Measurements from ENCODE around the gene ELOVL6.
"Not testable (repeated sequence)": the region's sequence is repeated elsewhere in the genome, so short reads cannot be mapped to it uniquely, and the experiment has no call there.

The ELOVL6 gene

GRCh38 chr4:110198435-110199416 is at the start of gene ELOVL6:
ELOVL6 (minus strand) TSS chr4:110198615; CDS start chr4:110198335, 280 bp downstream.
- no peak for DNase-seq (ENCODE audit: low read depth)

GRCh38 chr4:110248100-110248499 is 49.7 kb upstream of the ELOVL6 start:
- no peak for DNase-seq (ENCODE audit: low read depth)

- DNase-seq (ENCODE audit: low read depth), result no peak
Measured at GRCh38 chr4:110247591-110247990, 49.2 kb upstream of the ELOVL6 start.

GRCh38 chr4:110245577-110245976 is 47.2 kb upstream of the ELOVL6 start:
- DNase-seq (ENCODE audit: low read depth), result no peak

- DNase-seq (ENCODE audit: low read depth), result no peak
Measured at GRCh38 chr4:110236324-110236723, 37.9 kb upstream of the ELOVL6 start.

- not testable (repeated sequence) for DNase-seq (ENCODE audit: low read depth)
Measured at GRCh38 chr4:110233581-110233980, 35.2 kb upstream of the ELOVL6 start.

- DNase-seq (ENCODE audit: low read depth), result no peak
Measured at GRCh38 chr4:110231869-110232268, 33.5 kb upstream of the ELOVL6 start.

- no peak for DNase-seq (ENCODE audit: low read depth)
Measured at GRCh38 chr4:110229266-110229665, 30.9 kb upstream of the ELOVL6 start.

GRCh38 chr4:110224812-110225211 is 26.4 kb upstream of the ELOVL6 start:
- no peak for DNase-seq (ENCODE audit: low read depth)

- DNase-seq (ENCODE audit: low read depth), result no peak
Measured at GRCh38 chr4:110224142-110224541, 25.7 kb upstream of the ELOVL6 start.

GRCh38 chr4:110218935-110219334 is 20.5 kb upstream of the ELOVL6 start:
- DNase-seq (ENCODE audit: low read depth), result not testable (repeated sequence)

GRCh38 chr4:110217181-110217580 is 18.8 kb upstream of the ELOVL6 start:
- DNase-seq (ENCODE audit: low read depth), result not testable (repeated sequence)

- DNase-seq (ENCODE audit: low read depth), result no peak
Measured at GRCh38 chr4:110216129-110216528, 17.7 kb upstream of the ELOVL6 start.

- no peak for DNase-seq (ENCODE audit: low read depth)
Measured at GRCh38 chr4:110211770-110212061, 13.3 kb upstream of the ELOVL6 start.

- DNase-seq (ENCODE audit: low read depth), result peak; percentile 4
Measured at GRCh38 chr4:110211007-110211769, 12.8 kb upstream of the ELOVL6 start.

GRCh38 chr4:110208419-110208818 is 10.0 kb upstream of the ELOVL6 start:
- DNase-seq (ENCODE audit: low read depth), result no peak

GRCh38 chr4:110207233-110207632 is 8.8 kb upstream of the ELOVL6 start:
- no peak for DNase-seq (ENCODE audit: low read depth)

GRCh38 chr4:110202024-110202423 is 3.6 kb upstream of the ELOVL6 start:
- no peak for DNase-seq (ENCODE audit: low read depth)

GRCh38 chr4:110201502-110201901 is 3.1 kb upstream of the ELOVL6 start:
- DNase-seq (ENCODE audit: low read depth), result no peak

- DNase-seq (ENCODE audit: low read depth), result no peak
Measured at GRCh38 chr4:110200689-110201088, 2.3 kb upstream of the ELOVL6 start.

- no peak for DNase-seq (ENCODE audit: low read depth)
Measured at GRCh38 chr4:110198049-110198434, 373 bp downstream of the ELOVL6 start.

- peak; percentile 14 for DNase-seq (ENCODE audit: low read depth)
Measured at GRCh38 chr4:110197529-110198042, 829 bp downstream of the ELOVL6 start.
